Measurements from ENCODE around the gene ZBED4.

GRCh38 chr22:49920859-49921258, 67.2 kb downstream of the ZBED4 start:
- no peak for TF ChIP-seq EP300 (IDR thresholded peaks at IDR 0.05)
- TF ChIP-seq, protein P1, sequence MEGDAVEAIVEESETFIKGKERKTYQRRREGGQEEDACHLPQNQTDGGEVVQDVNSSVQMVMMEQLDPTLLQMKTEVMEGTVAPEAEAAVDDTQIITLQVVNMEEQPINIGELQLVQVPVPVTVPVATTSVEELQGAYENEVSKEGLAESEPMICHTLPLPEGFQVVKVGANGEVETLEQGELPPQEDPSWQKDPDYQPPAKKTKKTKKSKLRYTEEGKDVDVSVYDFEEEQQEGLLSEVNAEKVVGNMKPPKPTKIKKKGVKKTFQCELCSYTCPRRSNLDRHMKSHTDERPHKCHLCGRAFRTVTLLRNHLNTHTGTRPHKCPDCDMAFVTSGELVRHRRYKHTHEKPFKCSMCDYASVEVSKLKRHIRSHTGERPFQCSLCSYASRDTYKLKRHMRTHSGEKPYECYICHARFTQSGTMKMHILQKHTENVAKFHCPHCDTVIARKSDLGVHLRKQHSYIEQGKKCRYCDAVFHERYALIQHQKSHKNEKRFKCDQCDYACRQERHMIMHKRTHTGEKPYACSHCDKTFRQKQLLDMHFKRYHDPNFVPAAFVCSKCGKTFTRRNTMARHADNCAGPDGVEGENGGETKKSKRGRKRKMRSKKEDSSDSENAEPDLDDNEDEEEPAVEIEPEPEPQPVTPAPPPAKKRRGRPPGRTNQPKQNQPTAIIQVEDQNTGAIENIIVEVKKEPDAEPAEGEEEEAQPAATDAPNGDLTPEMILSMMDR (IDR thresholded peaks at IDR 0.05), result no peak
